GM18511 (cell line): ENCODE measurements around the gene CRELD1.

Experiments
- ATAC-seq: cut with Tn5 transposase; IDR thresholded peaks from one replicate; pipeline ENCODE4 v1.9.1; 2021; ENCODE audit warnings: mild to moderate bottlenecking, moderate library complexity; ENCODE audit not compliant: unreplicated experiment

CRELD1 gene

GRCh38 chr3:9903904-9904303, 29.7 kb upstream of the CRELD1 start:
- no peak for ATAC-seq

DNA sequence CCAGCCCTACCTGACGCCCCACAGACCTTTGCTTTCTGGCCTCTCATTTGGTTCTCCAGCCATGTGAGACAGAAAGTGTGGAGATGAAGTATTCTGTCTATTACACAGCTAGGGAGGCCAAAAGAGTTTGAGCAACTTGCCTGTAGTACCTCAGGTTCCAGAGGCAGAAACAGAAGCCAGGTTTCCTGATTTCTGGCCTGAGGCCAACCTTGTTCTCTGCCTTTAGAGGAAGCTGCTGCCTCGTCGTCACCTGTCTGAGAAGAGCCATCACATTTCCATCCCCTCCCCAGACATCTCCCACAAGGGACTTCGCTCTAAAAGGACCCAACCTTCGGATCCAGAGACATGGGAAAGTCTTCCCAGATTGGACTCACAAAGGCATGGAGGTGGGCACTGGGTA, 27.2 kb upstream of the CRELD1 start:
- ATAC-seq = no peak

GRCh38 chr3:9908286-9908685, 25.3 kb upstream of the CRELD1 start:
- no peak for ATAC-seq

DNA sequence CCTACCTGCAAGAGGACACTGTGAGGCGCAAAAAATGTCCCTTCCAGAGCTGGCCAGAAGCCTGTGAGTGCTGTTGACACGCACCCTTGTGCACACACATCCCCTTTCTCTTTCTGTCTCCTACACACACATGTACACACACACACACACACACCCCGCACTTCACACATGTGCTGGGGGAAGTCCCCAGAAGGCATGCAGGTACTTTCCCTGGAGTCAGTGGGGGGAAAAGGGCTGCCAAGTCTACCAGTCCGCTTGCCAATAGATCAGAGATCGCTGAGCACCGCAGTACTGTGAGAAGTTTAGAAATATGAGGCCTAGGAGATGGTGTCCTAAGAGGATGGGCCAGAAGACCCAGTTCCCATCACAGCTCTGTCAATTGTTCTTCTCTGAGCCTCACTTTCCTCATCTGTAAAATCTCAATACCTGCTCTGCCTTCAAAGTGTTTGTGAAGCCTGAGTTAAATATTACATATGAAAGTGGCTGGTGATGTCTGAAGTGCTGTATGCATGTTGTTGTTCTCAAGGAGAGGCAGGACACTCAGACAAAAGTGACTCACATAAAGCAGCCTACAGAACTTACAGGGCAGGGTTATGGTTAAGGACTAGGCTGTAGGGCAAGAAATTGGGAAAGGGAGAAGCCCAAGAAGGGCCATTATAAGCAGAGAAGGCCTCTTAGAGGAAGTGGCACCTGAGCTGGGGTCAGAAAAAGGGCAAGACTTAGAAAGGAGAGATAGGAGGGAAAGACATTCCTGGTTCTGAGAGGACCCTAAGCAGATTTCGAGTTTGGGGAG, 24.2 kb upstream of the CRELD1 start:
- no peak for ATAC-seq

- no peak for ATAC-seq
Measured at GRCh38 chr3:9911863-9912262, 21.8 kb upstream of the CRELD1 start.

- ATAC-seq = no peak
Measured at GRCh38 chr3:9912294-9912935, 21.2 kb upstream of the CRELD1 start.

GRCh38 chr3:9913601-9914000, 20.0 kb upstream of the CRELD1 start:
- ATAC-seq = no peak

DNA sequence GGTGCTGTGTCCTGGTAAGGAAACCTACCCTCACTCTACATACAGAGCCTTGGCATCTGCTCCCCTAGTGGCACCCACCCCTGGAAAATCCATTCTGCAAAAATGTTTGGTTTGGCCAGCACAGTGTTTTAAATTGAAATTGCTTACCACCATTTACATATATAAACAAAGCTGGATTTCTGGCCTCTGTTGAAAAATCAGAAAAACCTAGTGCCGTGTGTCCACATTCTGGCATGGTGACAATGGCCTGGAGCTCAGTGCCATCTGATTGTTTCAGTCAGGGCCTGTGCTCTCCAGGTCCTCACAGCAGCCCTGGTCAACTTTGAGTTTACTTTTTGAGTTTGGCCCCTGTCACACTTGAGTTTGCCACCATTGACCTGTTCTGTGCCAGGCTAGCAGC, 19.6 kb upstream of the CRELD1 start:
- no peak for ATAC-seq

GRCh38 chr3:9914559-9915253, 18.9 kb upstream of the CRELD1 start:
- no peak for ATAC-seq

DNA sequence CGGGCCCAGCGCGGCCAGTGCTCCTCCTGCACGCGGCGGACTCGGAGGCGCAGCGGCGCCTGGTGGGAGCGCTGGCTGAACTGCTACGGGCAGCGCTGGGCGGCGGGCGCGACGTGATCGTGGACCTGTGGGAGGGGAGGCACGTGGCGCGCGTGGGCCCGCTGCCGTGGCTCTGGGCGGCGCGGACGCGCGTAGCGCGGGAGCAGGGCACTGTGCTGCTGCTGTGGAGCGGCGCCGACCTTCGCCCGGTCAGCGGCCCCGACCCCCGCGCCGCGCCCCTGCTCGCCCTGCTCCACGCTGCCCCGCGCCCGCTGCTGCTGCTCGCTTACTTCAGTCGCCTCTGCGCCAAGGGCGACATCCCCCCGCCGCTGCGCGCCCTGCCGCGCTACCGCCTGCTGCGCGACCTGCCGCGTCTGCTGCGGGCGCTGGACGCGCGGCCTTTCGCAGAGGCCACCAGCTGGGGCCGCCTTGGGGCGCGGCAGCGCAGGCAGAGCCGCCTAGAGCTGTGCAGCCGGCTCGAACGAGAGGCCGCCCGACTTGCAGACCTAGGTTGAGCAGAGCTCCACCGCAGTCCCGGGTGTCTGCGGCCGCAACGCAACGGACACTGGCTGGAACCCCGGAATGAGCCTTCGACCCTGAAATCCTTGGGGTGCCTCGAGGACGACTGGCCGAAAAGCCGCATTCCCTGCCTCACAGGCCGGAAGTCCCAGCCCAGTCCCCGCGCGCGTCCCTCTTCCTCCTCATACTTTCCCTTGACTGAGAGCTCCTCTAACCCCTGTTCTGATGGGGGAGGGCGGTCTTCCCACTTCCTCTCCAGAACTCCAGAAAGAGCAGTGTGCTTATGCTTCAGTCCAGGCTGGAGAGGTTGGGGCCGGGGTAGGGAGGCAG, 18.1 kb upstream of the CRELD1 start:
- ATAC-seq = peak; percentile 65

DNA sequence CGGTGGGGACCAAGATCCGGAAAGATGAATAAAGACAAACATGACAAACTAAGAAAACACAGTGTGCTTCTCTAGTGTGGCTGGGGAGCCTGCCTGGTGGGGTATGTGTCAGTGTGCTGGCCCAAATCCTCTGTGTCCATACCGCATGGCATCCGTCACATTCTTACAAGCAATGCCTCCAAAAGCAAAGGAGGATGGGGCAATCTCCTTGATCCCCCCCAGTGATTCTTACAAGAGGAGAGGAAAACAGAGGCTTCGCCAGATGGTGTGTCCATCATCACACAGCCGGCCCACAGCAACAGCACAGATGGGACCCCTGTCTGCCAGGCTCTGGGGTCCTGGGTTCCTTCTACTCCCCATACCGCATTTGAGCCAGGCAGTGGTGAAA, 17.3 kb upstream of the CRELD1 start:
- ATAC-seq = no peak

DNA sequence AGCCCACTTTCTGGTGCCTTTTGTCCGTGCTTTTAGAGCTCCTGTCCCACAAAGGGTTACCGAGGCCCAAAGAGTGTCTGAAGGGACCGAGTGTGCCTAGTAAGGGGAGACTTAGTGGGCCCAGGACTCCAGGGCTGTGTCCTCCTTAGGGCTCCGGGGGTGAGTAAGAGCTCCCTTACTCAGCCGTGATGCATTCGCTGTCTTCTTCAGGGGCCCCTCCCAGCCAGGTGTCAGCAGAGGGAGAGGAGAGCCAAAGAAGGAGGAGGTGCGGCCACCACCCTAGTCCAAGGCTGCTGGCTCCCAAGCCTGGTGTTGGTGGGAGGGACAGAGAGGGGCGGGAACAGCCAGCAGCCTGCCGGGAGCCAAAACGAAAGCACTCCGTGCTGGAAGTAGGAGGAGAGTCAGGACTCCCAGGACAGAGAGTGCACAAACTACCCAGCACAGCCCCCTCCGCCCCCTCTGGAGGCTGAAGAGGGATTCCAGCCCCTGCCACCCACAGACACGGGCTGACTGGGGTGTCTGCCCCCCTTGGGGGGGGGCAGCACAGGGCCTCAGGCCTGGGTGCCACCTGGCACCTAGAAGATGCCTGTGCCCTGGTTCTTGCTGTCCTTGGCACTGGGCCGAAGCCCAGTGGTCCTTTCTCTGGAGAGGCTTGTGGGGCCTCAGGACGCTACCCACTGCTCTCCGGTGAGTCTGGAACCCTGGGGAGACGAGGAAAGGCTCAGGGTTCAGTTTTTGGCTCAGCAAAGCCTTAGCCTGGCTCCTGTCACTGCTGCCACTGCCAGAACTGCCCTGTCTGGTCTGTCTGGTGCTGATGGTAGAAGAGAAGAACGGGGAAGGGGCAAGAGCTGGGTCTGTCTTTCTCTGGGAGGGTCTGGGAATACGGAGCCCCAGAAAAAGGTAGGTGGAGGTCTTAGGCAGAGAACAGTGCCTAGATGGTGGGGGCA, 16.6 kb upstream of the CRELD1 start, which contains the start of gene IL17RC:
Gene IL17RC, plus strand, starts transcription at position 365 of the 947 bp plus-strand sequence. Its CDS starts 218 bp downstream, at position 583.
- ATAC-seq = no peak

DNA sequence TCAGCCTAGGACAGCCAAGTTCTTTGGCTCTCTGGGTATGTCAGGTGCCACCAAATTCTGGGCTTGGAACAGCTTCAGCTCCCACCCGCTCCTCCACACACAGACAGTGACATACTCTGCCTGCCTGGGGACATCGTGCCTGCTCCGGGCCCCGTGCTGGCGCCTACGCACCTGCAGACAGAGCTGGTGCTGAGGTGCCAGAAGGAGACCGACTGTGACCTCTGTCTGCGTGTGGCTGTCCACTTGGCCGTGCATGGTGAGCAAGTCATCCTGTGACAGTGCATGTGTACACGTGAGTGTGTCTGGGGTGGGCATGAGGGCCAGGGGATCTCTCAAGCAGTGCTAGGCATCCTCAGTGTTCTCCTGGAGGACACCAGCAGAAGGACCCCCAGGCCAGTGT, 15.8 kb upstream of the CRELD1 start:
- no peak for ATAC-seq

- no peak for ATAC-seq
Measured at GRCh38 chr3:9918261-9919038, 15.2 kb upstream of the CRELD1 start.

DNA sequence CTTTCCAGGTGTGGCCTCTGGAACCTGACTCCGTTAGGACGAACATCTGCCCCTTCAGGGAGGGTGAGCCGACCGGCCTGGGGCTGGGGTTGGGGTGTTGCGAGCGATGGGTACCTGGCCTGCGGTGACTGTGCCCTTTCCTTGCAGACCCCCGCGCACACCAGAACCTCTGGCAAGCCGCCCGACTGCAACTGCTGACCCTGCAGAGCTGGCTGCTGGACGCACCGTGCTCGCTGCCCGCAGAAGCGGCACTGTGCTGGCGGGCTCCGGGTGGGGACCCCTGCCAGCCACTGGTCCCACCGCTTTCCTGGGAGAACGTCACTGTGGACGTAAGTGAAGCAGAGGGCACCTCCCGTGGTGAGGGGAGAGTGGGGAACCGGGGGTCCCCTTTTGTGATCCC, 5.5 kb upstream of the CRELD1 start:
- ATAC-seq = no peak

- ATAC-seq = no peak
Measured at GRCh38 chr3:9930804-9931418, 2.7 kb upstream of the CRELD1 start.

- ATAC-seq = no peak
Measured at GRCh38 chr3:9932535-9932842, 1.1 kb upstream of the CRELD1 start.

- peak; percentile 66 for ATAC-seq
Measured at GRCh38 chr3:9932843-9933560, 632 bp upstream of the CRELD1 start.
